Measurements from ENCODE around the gene ENKUR.

ENKUR gene

GRCh38 chr10:25050402-25050801 lies 34.4 kb upstream of the ENKUR start:
- H3K9me3 ChIP-seq (ENCODE audit: insufficient read depth, low read length), result no peaks in the 10 kb centered on the region
- no peak overlapping the region for H3K4me3 ChIP-seq (ENCODE audit: insufficient read depth, low read length, poor library complexity, severe bottlenecking)
- no peak overlapping the region for H3K4me2 ChIP-seq (ENCODE audit: low read depth, low read length, poor library complexity, severe bottlenecking)
- no peaks in the 10 kb centered on the region for H3K9me2 ChIP-seq (replicated peaks; ENCODE audit: insufficient read depth, low read length)
- no peak overlapping the region for H3K9ac ChIP-seq (ENCODE audit: low read length)
- H3K79me2 ChIP-seq (ENCODE audit: insufficient read depth, low read length), result no peaks in the 10 kb centered on the region
- no peak overlapping the region for H3K27ac ChIP-seq (ENCODE audit: low read depth, low read length)
- H2AFZ ChIP-seq (ENCODE audit: low read depth, low read length, severe bottlenecking), result no peak overlapping the region
- H3K36me3 ChIP-seq (ENCODE audit: low read length), result no peaks in the 10 kb centered on the region
- H4K20me1 ChIP-seq (ENCODE audit: low read depth, low read length), result no peaks in the 10 kb centered on the region
- H3F3A ChIP-seq (ENCODE audit: insufficient read depth), result no peaks in the 10 kb centered on the region
- H3K27me3 ChIP-seq (ENCODE audit: low read length), result no peaks in the 10 kb centered on the region
- no peak for TF ChIP-seq CTCF (IDR thresholded peaks at IDR 0.05; ENCODE audit: insufficient read depth, low read length, poor library complexity, severe bottlenecking)
- no peak for TF ChIP-seq EZH2phosphoT487 (conservative IDR thresholded peaks at IDR 0.05; ENCODE audit: low read length)

DNA sequence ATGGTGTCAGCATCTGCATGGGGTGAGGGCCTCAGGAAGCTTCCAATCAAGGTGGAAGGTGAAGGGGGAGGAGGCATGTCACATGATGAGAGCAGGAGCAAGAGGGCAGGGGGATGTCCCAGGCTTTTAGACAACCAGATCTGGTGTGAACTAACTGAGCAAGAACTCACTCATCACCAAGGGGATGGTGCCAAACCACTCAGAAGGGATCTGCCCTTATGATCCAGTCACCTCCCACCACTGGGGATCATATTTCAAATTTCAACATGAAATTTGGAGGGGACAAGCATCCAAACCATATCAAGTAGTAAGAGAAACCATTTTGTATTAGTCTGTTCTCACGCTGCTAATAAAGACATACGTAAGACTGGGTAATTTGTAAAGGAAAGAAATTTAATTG lies 34.0 kb upstream of the ENKUR start:
- Histone ChIP-seq H3K9me2 (replicated peaks; ENCODE audit: insufficient read depth, low read length) (no peaks in the 10 kb centered on the region), H3F3A (ENCODE audit: insufficient read depth) (no peaks in the 10 kb centered on the region), H3K36me3 (ENCODE audit: low read length) (no peaks in the 10 kb centered on the region), H3K27ac (ENCODE audit: low read depth, low read length) (no peak overlapping the region), H3K79me2 (ENCODE audit: insufficient read depth, low read length) (no peaks in the 10 kb centered on the region), H3K27me3 (ENCODE audit: low read length) (no peaks in the 10 kb centered on the region), H3K4me3 (ENCODE audit: insufficient read depth, low read length, poor library complexity, severe bottlenecking) (no peak overlapping the region), H2AFZ (ENCODE audit: low read depth, low read length, severe bottlenecking) (no peak overlapping the region), H3K9me3 (ENCODE audit: insufficient read depth, low read length) (no peaks in the 10 kb centered on the region), H4K20me1 (ENCODE audit: low read depth, low read length) (no peaks in the 10 kb centered on the region), H3K4me2 (ENCODE audit: low read depth, low read length, poor library complexity, severe bottlenecking) (no peak overlapping the region), H3K9ac (ENCODE audit: low read length) (no peak overlapping the region)
- TF ChIP-seq CTCF (IDR thresholded peaks at IDR 0.05; ENCODE audit: insufficient read depth, low read length, poor library complexity, severe bottlenecking) (no peak), EZH2phosphoT487 (conservative IDR thresholded peaks at IDR 0.05; ENCODE audit: low read length) (no peak)

GRCh38 chr10:25048450-25048849 lies 32.5 kb upstream of the ENKUR start:
- H3K4me2 ChIP-seq (ENCODE audit: low read depth, low read length, poor library complexity, severe bottlenecking), result no peak overlapping the region
- TF ChIP-seq EZH2phosphoT487 (conservative IDR thresholded peaks at IDR 0.05; ENCODE audit: low read length) (no peak), CTCF (IDR thresholded peaks at IDR 0.05; ENCODE audit: insufficient read depth, low read length, poor library complexity, severe bottlenecking) (no peak)

More at GRCh38 chr10:25048450-25048849, 32.5 kb upstream of the ENKUR start:
- Histone ChIP-seq H3K9me3 (ENCODE audit: insufficient read depth, low read length) (no peaks in the 10 kb centered on the region), H3K36me3 (ENCODE audit: low read length) (no peaks in the 10 kb centered on the region), H3K27ac (ENCODE audit: low read depth, low read length) (no peak overlapping the region), H3K9ac (ENCODE audit: low read length) (no peak overlapping the region), H3K4me3 (ENCODE audit: insufficient read depth, low read length, poor library complexity, severe bottlenecking) (no peak overlapping the region), H2AFZ (ENCODE audit: low read depth, low read length, severe bottlenecking) (no peak overlapping the region), H3K79me2 (ENCODE audit: insufficient read depth, low read length) (no peaks in the 10 kb centered on the region), H3K27me3 (ENCODE audit: low read length) (no peaks in the 10 kb centered on the region), H3K9me2 (replicated peaks; ENCODE audit: insufficient read depth, low read length) (no peaks in the 10 kb centered on the region), H4K20me1 (ENCODE audit: low read depth, low read length) (no peaks in the 10 kb centered on the region), H3F3A (ENCODE audit: insufficient read depth) (no peaks in the 10 kb centered on the region)

Data from SU-DHL-6 (cell line).